ENCODE measurements around the gene PAQR4.

DNA sequence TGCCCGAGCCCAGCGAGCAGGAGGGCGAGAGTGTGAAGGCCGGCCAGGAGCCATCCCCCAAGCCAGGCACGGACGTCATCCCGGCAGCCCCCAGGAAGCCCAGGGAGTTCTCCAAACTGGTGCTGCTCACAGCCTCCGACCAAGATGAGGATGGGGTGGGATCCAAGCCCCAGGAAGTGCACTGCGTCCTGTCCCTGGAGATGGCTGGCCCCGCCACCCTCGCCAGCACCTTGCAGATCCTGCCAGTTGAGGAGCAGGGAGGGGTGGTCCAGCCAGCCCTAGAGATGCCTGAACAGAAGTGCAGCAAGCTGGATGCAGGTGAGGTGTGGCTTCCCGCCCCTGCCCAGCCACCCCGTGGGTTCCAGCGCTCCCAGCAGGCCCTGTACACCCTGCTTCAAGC lies 39.5 kb upstream of the PAQR4 start:
- TF ChIP-seq, protein P1, sequence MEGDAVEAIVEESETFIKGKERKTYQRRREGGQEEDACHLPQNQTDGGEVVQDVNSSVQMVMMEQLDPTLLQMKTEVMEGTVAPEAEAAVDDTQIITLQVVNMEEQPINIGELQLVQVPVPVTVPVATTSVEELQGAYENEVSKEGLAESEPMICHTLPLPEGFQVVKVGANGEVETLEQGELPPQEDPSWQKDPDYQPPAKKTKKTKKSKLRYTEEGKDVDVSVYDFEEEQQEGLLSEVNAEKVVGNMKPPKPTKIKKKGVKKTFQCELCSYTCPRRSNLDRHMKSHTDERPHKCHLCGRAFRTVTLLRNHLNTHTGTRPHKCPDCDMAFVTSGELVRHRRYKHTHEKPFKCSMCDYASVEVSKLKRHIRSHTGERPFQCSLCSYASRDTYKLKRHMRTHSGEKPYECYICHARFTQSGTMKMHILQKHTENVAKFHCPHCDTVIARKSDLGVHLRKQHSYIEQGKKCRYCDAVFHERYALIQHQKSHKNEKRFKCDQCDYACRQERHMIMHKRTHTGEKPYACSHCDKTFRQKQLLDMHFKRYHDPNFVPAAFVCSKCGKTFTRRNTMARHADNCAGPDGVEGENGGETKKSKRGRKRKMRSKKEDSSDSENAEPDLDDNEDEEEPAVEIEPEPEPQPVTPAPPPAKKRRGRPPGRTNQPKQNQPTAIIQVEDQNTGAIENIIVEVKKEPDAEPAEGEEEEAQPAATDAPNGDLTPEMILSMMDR (IDR thresholded peaks at IDR 0.05) = no peak
- TF ChIP-seq TAF1 (IDR thresholded peaks at IDR 0.05; ENCODE audit: borderline replicate concordance, low read depth, low read length) = no peak

All from SK-N-SH (cell line).